Suppressor macrophage treated with lipopolysaccharide for 1 hour (primary cell): ENCODE results near the gene SIGLEC10.
A peak's percentile ranks its signal among the peaks of the same experiment; 100 is the strongest.

ENCODE experiments used
- DNase-seq, 3 donors: peaks; one replicate each; pipeline ENCODE4 v3.0.0-alpha.2; 2020 to 2022

The SIGLEC10 gene

GRCh38 chr19:51392701-51393100 lies 24.7 kb downstream of the SIGLEC10 start:
- DNase-seq = peak; percentile 58 to 80 (median 78)

- DNase-seq = no peak
These were observed 26.3 kb downstream of the SIGLEC10 start for GRCh38 chr19:51391073-51391611.

GRCh38 chr19:51389143-51389542 lies 28.3 kb downstream of the SIGLEC10 start:
- DNase-seq = peak in 1 of 3 donors; percentile 9

- DNase-seq = peak in 1 of 3 donors; percentile 5
These were observed 29.5 kb downstream of the SIGLEC10 start, which contains the start of gene LIM2 for GRCh38 chr19:51387924-51388389. Gene LIM2, minus strand, starts transcription at chr19:51387974. Its CDS starts 531 bp downstream, at chr19:51387443.

- DNase-seq = peak in 1 of 3 donors; percentile 12
These were observed 30.4 kb downstream of the SIGLEC10 start for GRCh38 chr19:51386882-51387520.

GRCh38 chr19:51382004-51382403 lies 35.4 kb downstream of the SIGLEC10 start:
- peak in 1 of 3 donors; percentile 12 for DNase-seq

GRCh38 chr19:51380379-51380778 lies 37.1 kb downstream of the SIGLEC10 start:
- DNase-seq = peak in 1 of 3 donors; percentile 5

GRCh38 chr19:51377422-51377821 lies 40.0 kb downstream of the SIGLEC10 start:
- DNase-seq = no peak

GRCh38 chr19:51375504-51376221 lies 41.8 kb downstream of the SIGLEC10 start:
- peak; percentile 28 to 65 (median 53) for DNase-seq

- peak; percentile 27 to 40 (median 32) for DNase-seq
These were observed 44.6 kb downstream of the SIGLEC10 start, which contains the start of gene NKG7 for GRCh38 chr19:51372649-51373504. Gene NKG7, minus strand, starts transcription at chr19:51372654. Its CDS starts 119 bp downstream, at chr19:51372535.

- DNase-seq = no peak
These were observed 45.3 kb downstream of the SIGLEC10 start for GRCh38 chr19:51372021-51372648.

GRCh38 chr19:51371186-51371690 lies 46.2 kb downstream of the SIGLEC10 start:
- DNase-seq = no peak

- no peak for DNase-seq
These were observed 47.2 kb downstream of the SIGLEC10 start for GRCh38 chr19:51370230-51370629.

- DNase-seq = no peak
These were observed 48.8 kb downstream of the SIGLEC10 start, which contains the start of gene CLDND2 for GRCh38 chr19:51368366-51369282. Gene CLDND2, minus strand, starts transcription at chr19:51369003. Its CDS starts 426 bp downstream, at chr19:51368577.

GRCh38 chr19:51367565-51368365 lies 49.7 kb downstream of the SIGLEC10 start:
- DNase-seq = peak; percentile 95 to 98 (median 97)

- DNase-seq = no peak
These were observed 50.2 kb downstream of the SIGLEC10 start for GRCh38 chr19:51367255-51367564.

GRCh38 chr19:51366389-51367254 lies 50.8 kb downstream of the SIGLEC10 start:
- DNase-seq = peak; percentile 97 to 98 (median 98)

- DNase-seq = no peak
These were observed 51.5 kb downstream of the SIGLEC10 start, which contains the start of gene ETFB for GRCh38 chr19:51365965-51366388. Gene ETFB, minus strand, starts transcription at chr19:51366388. Its CDS starts 62 bp downstream, at chr19:51366326.
